Psoas muscle (tissue), 8 donors: ENCODE data around the gene YEATS4. TPM values are rescaled to one million over a fixed set of nuclear protein-coding genes. Genes with fewer than 3 reads are reported as not detected.
A peak's percentile ranks its signal among the peaks of the same experiment; 100 is the strongest.
"Not testable (repeated sequence)": the region's sequence is repeated elsewhere in the genome, so short reads cannot be mapped to it uniquely, and the experiment has no call there.

Experiments used
- ATAC-seq, 4 donors: fragments of 200-7000 bp; cut with Tn5 transposase; one replicate each; pipeline ENCODE4 v1.9.1; 2020; ENCODE audit warnings: moderate library complexity in 3 of 4, mild to moderate bottlenecking in 2 of 4
- DNase-seq, 2 donors: peaks; one replicate each; pipeline ENCODE4 v3.0.0-alpha.2; 2020
- H3K27ac ChIP-seq: fragments of 200-600 bp; one replicate; pipeline ENCODE4 v1.8.0; 2022
- H3K27me3 ChIP-seq, 3 donors: fragments of 200-600 bp in 1 of 3; one replicate each; pipeline versions ENCODE4 v1.6.1 to v1.8.0; 2013 to 2022; ENCODE audit warnings: low read length in 2 of 3, mild to moderate bottlenecking in 2 of 3, moderate library complexity in 1 of 3; ENCODE audit not compliant: insufficient read depth in 3 of 3
- H3K36me3 ChIP-seq, 2 donors: fragments of 200-600 bp in 1 of 2; one replicate each; pipeline versions ENCODE4 v1.6.1 to v1.8.0; 2013 to 2022; ENCODE audit warnings: low read depth in 1 of 2, mild to moderate bottlenecking in 1 of 2, moderate library complexity in 1 of 2; ENCODE audit not compliant: insufficient read depth in 1 of 2
- H3K4me1 ChIP-seq: fragments of 200-600 bp; one replicate; pipeline ENCODE4 v1.8.0; 2022
- H3K4me3 ChIP-seq: fragments of 200-600 bp; one replicate; pipeline ENCODE4 v1.8.0; 2022; ENCODE audit warnings: mild to moderate bottlenecking
- H3K9me3 ChIP-seq: fragments of 200-600 bp; one replicate; pipeline ENCODE4 v1.8.0; 2022
- WGBS, 3 donors: extraction: QIAGEN DNeasy Blood & Tissue Kit; methylation state at CpG; one replicate each; pipeline versions ENCODE4 v1.1.6 to v1.1.7; 2013; 5-methylcytosine and 5-hydroxymethylcytosine counted together
- intact Hi-C, 2 donors: fragments of 100-400 bp; cut with DNase I; formaldehyde crosslinking; loops; one replicate each; pipeline versions ENCODE4 v1.11.0 to v1.14.2; 2022
- long read RNA-seq, 2 donors: library from polyadenylated mRNA; unstranded; transcript quantifications; one replicate each; pipeline ENCODE4 v2.0.0, GENCODE V29; 2021
- polyA plus RNA-seq, 3 donors: library from polyadenylated mRNA; stranded (reverse); fragments of 200-250 nt; gene quantifications; one replicate each; pipeline ENCODE4 v1.2.3, GENCODE V29; 2013
- total RNA-seq, 4 donors: library from RNA; stranded (reverse); fragmentation: NEBNext Ultra II Directional in 2 of 4; extraction: Animal tissue kit (Norgen Biotek cat#: 25700) in 2 of 4; gene quantifications; one replicate each; pipeline versions ENCODE4 v1.2.1 to v1.2.4, GENCODE V29; 2021 to 2023
- TF ChIP-seq, protein P1 (sequence below): fragments of 200-600 bp; IDR thresholded peaks from one replicate; pipeline ENCODE4 v1.8.0; 2022; ENCODE audit warnings: antibody characterized with exemption
- donor health status: healthy with polysubstance abuse.
- donor health status: DM: no; HTN: no; CAD: no; lungs with moderate emphysema.
- donor health status: Bipolar disorder and iron deficiency.
- donor health status: healthy.
- donor health status: DM: yes; HTN: yes; CAD: no.
- donor health status: DM: no; HTN: no; CAD: no.
- donor health status: DM: no; HTN: no; CAD: no.
- donor health status: DM: yes; HTN: yes; CAD: no.

Gene YEATS4
- total RNA-seq (10 to 100 TPM in 2 of 4 donors, 1 to 10 TPM in 2; 6.2 to 12.4 (median 9.5) TPM), polyA plus RNA-seq (10 to 100 TPM; 12.4 to 17.7 (median 13.2) TPM)
- long read RNA-seq, donor 1, transcript YEATS4-201 (7 exons, 1,434 nt) = major isoform, 5 of 7 reads
- long read RNA-seq, donor 1, partial matches to known transcripts = 0 of 7 reads
- long read RNA-seq, donor 1, other reads (novel, unspliced or antisense) = 0 of 7 reads
- long read RNA-seq, donor 2, transcript YEATS4-201 (7 exons, 1,434 nt) = major isoform, 19 of 24 reads
- long read RNA-seq, donor 2, partial matches to known transcripts = 1 of 24 reads
- long read RNA-seq, donor 2, other reads (novel, unspliced or antisense) = 1 of 24 reads

DNA sequence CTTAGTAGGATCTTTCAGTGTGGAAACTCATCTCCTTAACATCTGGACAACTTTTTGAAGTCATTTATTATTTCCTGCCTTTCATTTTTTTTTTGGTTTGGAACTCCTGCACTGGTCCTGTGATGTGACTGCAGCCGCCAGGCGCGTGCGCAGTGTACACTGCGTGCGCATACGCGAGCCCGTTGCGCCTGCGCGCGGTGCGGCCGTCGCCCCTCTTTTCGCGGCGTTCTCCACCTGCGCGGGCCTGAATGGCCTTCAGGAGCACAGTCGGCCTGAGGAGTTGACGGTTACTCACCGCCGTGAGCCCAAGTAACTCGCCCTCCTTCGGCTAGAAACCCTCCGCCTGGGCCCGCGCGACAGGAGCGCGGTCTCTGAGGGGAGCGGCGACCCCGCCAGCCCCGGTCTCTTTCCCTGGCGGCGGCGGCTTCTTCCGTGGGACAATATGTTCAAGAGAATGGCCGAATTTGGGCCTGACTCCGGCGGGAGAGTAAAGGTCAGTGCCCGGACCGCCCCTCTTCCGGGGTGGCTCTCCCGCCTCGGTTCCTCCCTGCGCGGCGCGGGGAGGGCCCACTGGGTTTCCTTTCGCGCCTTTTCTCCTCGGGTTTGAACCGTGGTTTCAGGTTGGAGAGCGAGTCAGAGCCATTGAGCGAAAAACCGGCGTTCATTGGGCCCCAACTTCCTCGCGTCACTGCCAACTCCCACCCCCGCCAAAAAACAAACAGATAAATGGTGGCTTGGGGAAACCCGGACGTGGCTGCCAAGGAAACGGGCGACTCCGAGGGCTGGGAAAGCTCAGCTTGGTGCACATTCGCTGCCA lies at the start of gene YEATS4:
Gene YEATS4 (plus strand): TSS at position 213 of the 817 bp plus-strand sequence. CDS start 230 bp downstream, at position 443.
- peaks cover 0 to 10% of the 10 kb centered on the region in 2 donors for H3K36me3 ChIP-seq
- ATAC-seq (peak; percentile 97 to 99 (median 98)), DNase-seq (peak; percentile 83 to 91)
- intact Hi-C loops = loop anchor here (5.0 kb wide), 1 partner anchor 213 kb away; no protein-coding TSS in a partner anchor
- H3K4me1 ChIP-seq = peaks cover 13% of the 10 kb centered on the region
- TF ChIP-seq, protein P1, sequence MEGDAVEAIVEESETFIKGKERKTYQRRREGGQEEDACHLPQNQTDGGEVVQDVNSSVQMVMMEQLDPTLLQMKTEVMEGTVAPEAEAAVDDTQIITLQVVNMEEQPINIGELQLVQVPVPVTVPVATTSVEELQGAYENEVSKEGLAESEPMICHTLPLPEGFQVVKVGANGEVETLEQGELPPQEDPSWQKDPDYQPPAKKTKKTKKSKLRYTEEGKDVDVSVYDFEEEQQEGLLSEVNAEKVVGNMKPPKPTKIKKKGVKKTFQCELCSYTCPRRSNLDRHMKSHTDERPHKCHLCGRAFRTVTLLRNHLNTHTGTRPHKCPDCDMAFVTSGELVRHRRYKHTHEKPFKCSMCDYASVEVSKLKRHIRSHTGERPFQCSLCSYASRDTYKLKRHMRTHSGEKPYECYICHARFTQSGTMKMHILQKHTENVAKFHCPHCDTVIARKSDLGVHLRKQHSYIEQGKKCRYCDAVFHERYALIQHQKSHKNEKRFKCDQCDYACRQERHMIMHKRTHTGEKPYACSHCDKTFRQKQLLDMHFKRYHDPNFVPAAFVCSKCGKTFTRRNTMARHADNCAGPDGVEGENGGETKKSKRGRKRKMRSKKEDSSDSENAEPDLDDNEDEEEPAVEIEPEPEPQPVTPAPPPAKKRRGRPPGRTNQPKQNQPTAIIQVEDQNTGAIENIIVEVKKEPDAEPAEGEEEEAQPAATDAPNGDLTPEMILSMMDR = no peak
- WGBS, 3 donors = 0 to 1% (median 0%) methylated on average over 66 to 70 of the region's 70 CpGs
- H3K27ac ChIP-seq = peak within 1 kb of the TSS; percentile 82
- no peaks in the 10 kb centered on the region for H3K27me3 ChIP-seq
- H3K4me3 ChIP-seq = peak within 1 kb of the TSS; percentile 74
- no peaks in the 10 kb centered on the region for H3K9me3 ChIP-seq

DNA sequence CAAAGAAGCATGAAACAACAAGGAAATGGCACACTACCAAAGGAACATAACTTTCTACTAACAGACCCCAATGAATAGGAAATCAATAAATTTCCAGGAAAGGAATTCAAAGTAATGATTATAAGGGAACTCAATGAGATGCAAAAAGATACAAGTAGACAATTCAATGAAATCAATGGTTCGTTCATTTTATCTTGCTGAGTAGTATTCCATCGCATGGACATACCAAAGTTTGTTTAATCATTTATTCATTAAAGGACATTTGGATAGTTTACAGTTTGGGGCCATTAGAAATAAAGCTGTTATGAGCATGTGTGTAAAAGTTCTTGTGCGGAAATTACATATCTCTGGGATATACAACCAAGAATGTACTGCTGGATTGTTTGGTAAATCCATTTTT lies 46.3 kb upstream of the YEATS4 start:
- peaks cover 0 to 3% (median 0%) of the 10 kb centered on the region in 3 donors for H3K27me3 ChIP-seq
- 94 to 97% (median 96%) methylated on average over 3 of the region's 3 CpGs for WGBS, 3 donors
- intact Hi-C loops = no loop called here
- DNase-seq = no peak
- TF ChIP-seq, protein P1 = no peak
- H3K4me3 ChIP-seq = no peak overlapping the region
- H3K27ac ChIP-seq = no peak overlapping the region
- no peaks in the 10 kb centered on the region for H3K36me3 ChIP-seq
- H3K9me3 ChIP-seq = peaks cover 4% of the 10 kb centered on the region
- no peaks in the 10 kb centered on the region for H3K4me1 ChIP-seq
- ATAC-seq = no peak

DNA sequence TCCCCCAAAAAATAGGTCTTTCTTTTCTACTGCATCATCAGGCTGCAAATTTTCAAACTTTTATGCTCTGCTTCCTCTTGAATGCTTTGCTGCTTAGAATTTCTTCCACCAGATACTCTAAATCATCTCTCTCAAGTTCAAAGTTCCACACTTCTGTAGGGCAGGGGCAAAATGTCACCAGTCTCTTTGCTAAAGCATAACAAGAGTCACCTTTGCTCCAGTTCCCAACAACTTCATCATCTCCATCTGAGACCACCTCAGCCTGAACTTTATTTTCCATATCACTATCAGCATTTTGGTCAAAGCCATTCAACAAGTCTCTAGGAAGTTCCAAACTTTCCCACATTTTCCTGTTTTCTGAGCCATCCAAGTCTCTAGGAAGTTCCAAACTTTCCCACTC lies 42.8 kb upstream of the YEATS4 start:
- H3K4me3 ChIP-seq, DNase-seq, ATAC-seq, H3K27ac ChIP-seq, H3K9me3 ChIP-seq, H3K36me3 ChIP-seq, H3K4me1 ChIP-seq, H3K27me3 ChIP-seq, intact Hi-C loops: not testable (repeated sequence)

DNA sequence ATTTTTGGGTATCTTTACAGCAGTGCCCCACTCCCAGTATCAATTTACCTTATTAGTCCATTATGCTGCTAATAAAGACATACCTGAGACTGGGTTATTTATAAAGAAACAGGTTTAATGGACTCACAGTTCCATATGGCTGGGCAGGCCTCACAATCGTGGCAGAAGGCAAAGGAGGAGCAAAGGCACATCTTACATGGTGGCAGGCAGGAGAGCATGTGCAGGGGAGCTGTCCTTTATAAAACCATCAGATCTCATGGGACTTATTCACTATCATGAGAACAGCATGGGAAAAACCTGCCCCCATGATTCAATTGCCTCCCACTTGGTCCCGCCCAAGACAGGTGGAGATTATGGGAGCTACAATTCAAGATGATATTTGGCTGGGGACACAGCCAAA lies 42.3 kb upstream of the YEATS4 start:
- 71 to 77% (median 76%) methylated on average over 2 of the region's 2 CpGs for WGBS, 3 donors
- H3K27me3 ChIP-seq, intact Hi-C loops, DNase-seq, H3K36me3 ChIP-seq, ATAC-seq, H3K4me1 ChIP-seq, H3K4me3 ChIP-seq, H3K9me3 ChIP-seq, H3K27ac ChIP-seq: not testable (repeated sequence)

DNA sequence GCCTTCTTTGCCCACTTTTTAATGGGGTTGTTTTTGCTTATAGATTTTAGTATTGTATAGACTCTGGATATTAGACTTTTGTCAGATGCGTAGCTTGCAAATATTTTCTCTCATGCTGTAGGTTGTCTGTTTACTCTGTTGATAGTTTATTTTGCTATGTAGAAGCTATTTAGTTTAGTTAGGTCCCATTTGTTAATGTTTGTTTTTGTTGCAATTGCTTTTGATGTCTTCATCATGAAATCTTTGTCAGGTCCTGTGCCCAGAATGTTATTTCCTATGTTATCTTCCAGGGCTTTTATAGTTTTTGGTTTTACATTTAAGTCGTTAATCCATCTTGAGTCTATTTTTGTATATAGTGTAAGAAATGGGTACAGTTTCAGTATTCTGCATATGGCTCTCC lies 41.3 kb upstream of the YEATS4 start:
- 89 to 93% (median 91%) methylated on average over 2 of the region's 2 CpGs for WGBS, 3 donors
- no peaks in the 10 kb centered on the region for H3K4me1 ChIP-seq
- H3K4me3 ChIP-seq = no peak overlapping the region
- H3K27ac ChIP-seq = no peak overlapping the region
- intact Hi-C loops = no loop called here
- no peak for DNase-seq
- H3K9me3 ChIP-seq = peaks cover 10% of the 10 kb centered on the region
- TF ChIP-seq, protein P1 = no peak
- no peak for ATAC-seq
- H3K36me3 ChIP-seq = no peaks in the 10 kb centered on the region
- H3K27me3 ChIP-seq = no peaks in the 10 kb centered on the region
